Activated T-helper 1 cell treated with anti-CD3 and anti-CD28 coated beads, Interleukin-12 subunit alpha, Interleukin-12 subunit beta, Interleukin-2, Interleukin-4 antibody, amounts not matched to agents 30 ng/mL and 10 ng/mL and 1 ng/mL, durations not matched to agents 14 hours and 24 hours and 36 hours (primary cell): ENCODE results near the gene PSMC3. TPM values are rescaled to one million over a fixed set of nuclear protein-coding genes. Genes with fewer than 3 reads are reported as not detected.
"Not testable (repeated sequence)": the region's sequence is repeated elsewhere in the genome, so short reads cannot be mapped to it uniquely, and the experiment has no call there.

Source experiments
- DNase-seq: peaks from one replicate; pipeline ENCODE4 v3.0.0; 2021; ENCODE audit warnings: low spot score
- H3K27ac Mint-ChIP-seq: one replicate; pipeline ENCODE4 v1.8.0; 2021; ENCODE audit warnings: mild to moderate bottlenecking, mixed read lengths
- H3K27me3 Mint-ChIP-seq: one replicate; pipeline ENCODE4 v1.8.0; 2022; ENCODE audit warnings: mild to moderate bottlenecking, moderate library complexity, mixed read lengths; ENCODE audit not compliant: insufficient read depth
- H3K36me3 Mint-ChIP-seq: one replicate; pipeline ENCODE4 v1.8.0; 2021; ENCODE audit warnings: low read depth, mixed read lengths
- H3K4me1 Mint-ChIP-seq: one replicate; pipeline ENCODE4 v1.8.0; 2021; ENCODE audit warnings: low read depth, mixed read lengths
- H3K4me3 Mint-ChIP-seq: one replicate; pipeline ENCODE4 v1.8.0; 2021; ENCODE audit warnings: mild to moderate bottlenecking, moderate library complexity, mixed read lengths
- H3K9me3 Mint-ChIP-seq: one replicate; pipeline ENCODE4 v1.8.0; 2021; ENCODE audit warnings: mixed read lengths
- intact Hi-C: fragments of 100-400 bp; cut with micrococcal nuclease; formaldehyde crosslinking; loops from one replicate; pipeline ENCODE4 v1.15.1; 2024
- total RNA-seq: library from RNA; stranded (reverse); gene quantifications from 2 replicates; pipeline ENCODE4 v1.2.3, GENCODE V29; 2022

PSMC3 gene
- total RNA-seq, result 219 and 222 TPM in 2 replicates

GRCh38 chr11:47426062-47426956 lies at the start of gene PSMC3:
Gene PSMC3, minus strand, starts transcription at chr11:47426439. Its CDS starts 160 bp downstream, at chr11:47426279.
- intact Hi-C loops, result loop anchor here (1.0 to 5.0 kb wide), 16 partner anchors 18 to 1510 kb away; partner anchors contain the start of genes ACP2, AGBL2, ARFGAP2 and ARHGAP1
- Mint-ChIP-seq H3K4me1 (peaks cover 28% of the 10 kb centered on the region), H3K36me3 (peaks cover 33% of the 10 kb centered on the region)

GRCh38 chr11:47470671-47471070 lies 44.4 kb upstream of the PSMC3 start:
- H3K4me3 Mint-ChIP-seq, result no peak overlapping the region
- H3K36me3 Mint-ChIP-seq, result peaks cover 57% of the 10 kb centered on the region
- H3K9me3 Mint-ChIP-seq, result no peaks in the 10 kb centered on the region
- DNase-seq, result no peak
- no peaks in the 10 kb centered on the region for H3K27me3 Mint-ChIP-seq
- intact Hi-C loops, result no loop called here
- peaks cover 13% of the 10 kb centered on the region for H3K4me1 Mint-ChIP-seq
- peak overlapping the region; percentile 20 for H3K27ac Mint-ChIP-seq

More at GRCh38 chr11:47426062-47426956, at the start of gene PSMC3:
- H3K27me3 Mint-ChIP-seq, result no peaks in the 10 kb centered on the region
- peak within 1 kb of the TSS; percentile 95 for H3K4me3 Mint-ChIP-seq
- peak; percentile 96 for DNase-seq
- peak within 1 kb of the TSS; percentile 96 for H3K27ac Mint-ChIP-seq
- H3K9me3 Mint-ChIP-seq, result no peaks in the 10 kb centered on the region

GRCh38 chr11:47469361-47470179 lies 43.3 kb upstream of the PSMC3 start:
- H3K4me1 Mint-ChIP-seq, result peaks cover 13% of the 10 kb centered on the region
- no peak overlapping the region for H3K27ac Mint-ChIP-seq
- no peak overlapping the region for H3K4me3 Mint-ChIP-seq
- H3K36me3 Mint-ChIP-seq, result peaks cover 53% of the 10 kb centered on the region
- DNase-seq, result no peak
- no peaks in the 10 kb centered on the region for H3K27me3 Mint-ChIP-seq
- no peaks in the 10 kb centered on the region for H3K9me3 Mint-ChIP-seq
- intact Hi-C loops, result no loop called here

GRCh38 chr11:47468598-47469214 lies 42.5 kb upstream of the PSMC3 start:
- Mint-ChIP-seq H3K4me1 (peaks cover 13% of the 10 kb centered on the region), H3K9me3 (no peaks in the 10 kb centered on the region), H3K4me3 (no peak overlapping the region), H3K36me3 (peaks cover 48% of the 10 kb centered on the region), H3K27ac (no peak overlapping the region), H3K27me3 (no peaks in the 10 kb centered on the region)
- intact Hi-C loops, result no loop called here
- DNase-seq, result no peak

GRCh38 chr11:47467357-47467756 lies 41.1 kb upstream of the PSMC3 start:
- peaks cover 13% of the 10 kb centered on the region for H3K4me1 Mint-ChIP-seq
- H3K9me3 Mint-ChIP-seq, result no peaks in the 10 kb centered on the region
- intact Hi-C loops, result no loop called here
- H3K36me3 Mint-ChIP-seq, result peaks cover 36% of the 10 kb centered on the region
- no peaks in the 10 kb centered on the region for H3K27me3 Mint-ChIP-seq
- H3K27ac Mint-ChIP-seq, result peak overlapping the region; percentile 16
- no peak for DNase-seq
- no peak overlapping the region for H3K4me3 Mint-ChIP-seq

- H3K27me3 Mint-ChIP-seq, result no peaks in the 10 kb centered on the region
- DNase-seq, result no peak
- H3K27ac Mint-ChIP-seq, result no peak overlapping the region
- H3K4me3 Mint-ChIP-seq, result no peak overlapping the region
- peaks cover 13% of the 10 kb centered on the region for H3K4me1 Mint-ChIP-seq
- intact Hi-C loops, result no loop called here
- peaks cover 34% of the 10 kb centered on the region for H3K36me3 Mint-ChIP-seq
- H3K9me3 Mint-ChIP-seq, result no peaks in the 10 kb centered on the region
Measured at GRCh38 chr11:47466701-47467250, 40.5 kb upstream of the PSMC3 start.

GRCh38 chr11:47466201-47466600 lies 40.0 kb upstream of the PSMC3 start:
- Mint-ChIP-seq H3K27me3 (no peaks in the 10 kb centered on the region), H3K36me3 (peaks cover 32% of the 10 kb centered on the region), H3K4me1 (peaks cover 13% of the 10 kb centered on the region), H3K27ac (no peak overlapping the region), H3K9me3 (no peaks in the 10 kb centered on the region), H3K4me3 (no peak overlapping the region)
- DNase-seq, result no peak
- intact Hi-C loops, result no loop called here

GRCh38 chr11:47464483-47464882 lies 38.2 kb upstream of the PSMC3 start:
- Mint-ChIP-seq H3K9me3 (no peaks in the 10 kb centered on the region), H3K27ac (no peak overlapping the region), H3K36me3 (peaks cover 26% of the 10 kb centered on the region), H3K4me3 (no peak overlapping the region), H3K27me3 (no peaks in the 10 kb centered on the region), H3K4me1 (peaks cover 10% of the 10 kb centered on the region)
- no peak for DNase-seq
- intact Hi-C loops, result no loop called here

- Mint-ChIP-seq H3K4me1 (no peaks in the 10 kb centered on the region), H3K9me3 (no peaks in the 10 kb centered on the region), H3K27me3 (no peaks in the 10 kb centered on the region), H3K36me3 (peaks cover 12% of the 10 kb centered on the region), H3K27ac (no peak overlapping the region), H3K4me3 (no peak overlapping the region)
- no peak for DNase-seq
- intact Hi-C loops, result no loop called here
Measured at GRCh38 chr11:47461876-47462275, 35.6 kb upstream of the PSMC3 start.

GRCh38 chr11:47460571-47461235 lies 34.5 kb upstream of the PSMC3 start:
- DNase-seq, result no peak
- no peak overlapping the region for H3K4me3 Mint-ChIP-seq
- intact Hi-C loops, result no loop called here
- peaks cover 8% of the 10 kb centered on the region for H3K36me3 Mint-ChIP-seq
- H3K27me3 Mint-ChIP-seq, result no peaks in the 10 kb centered on the region
- H3K4me1 Mint-ChIP-seq, result no peaks in the 10 kb centered on the region
- H3K9me3 Mint-ChIP-seq, result no peaks in the 10 kb centered on the region
- H3K27ac Mint-ChIP-seq, result peak overlapping the region; percentile 68

GRCh38 chr11:47454258-47454671 lies 28.0 kb upstream of the PSMC3 start:
- intact Hi-C loops, result loop anchor here (1.0 to 2.0 kb wide), 3 partner anchors 27 to 565 kb away; partner anchors contain the start of gene PSMC3
- H3K27me3 Mint-ChIP-seq, H3K36me3 Mint-ChIP-seq: not testable (repeated sequence)

GRCh38 chr11:47453365-47453764 lies 27.1 kb upstream of the PSMC3 start:
- Mint-ChIP-seq H3K27ac (no peak overlapping the region), H3K4me1 (peaks cover 4% of the 10 kb centered on the region), H3K9me3 (no peaks in the 10 kb centered on the region), H3K36me3 (no peaks in the 10 kb centered on the region), H3K27me3 (no peaks in the 10 kb centered on the region), H3K4me3 (no peak overlapping the region)
- intact Hi-C loops, result no loop called here
- no peak for DNase-seq

More at GRCh38 chr11:47454258-47454671, 28.0 kb upstream of the PSMC3 start:
- H3K4me3 Mint-ChIP-seq, H3K27ac Mint-ChIP-seq, H3K4me1 Mint-ChIP-seq, H3K9me3 Mint-ChIP-seq: not testable (repeated sequence)
- peak; percentile 57 for DNase-seq
